GM10266 (cell line): ENCODE measurements around the gene SERTAD3.
"Not testable (repeated sequence)": the region's sequence is repeated elsewhere in the genome, so short reads cannot be mapped to it uniquely, and the experiment has no call there.

Source experiments
- DNase-seq: peaks from one replicate; pipeline ENCODE4 v3.0.0; 2012; ENCODE audit errors: extremely low spot score
- TF ChIP-seq, protein P1 (sequence below): IDR thresholded peaks from 2 replicates; pipeline ENCODE4 v1.5.1; 2012; ENCODE audit warnings: mild to moderate bottlenecking, low read depth; ENCODE audit not compliant: control insufficient read depth, insufficient read depth; ENCODE audit errors: missing control alignments

SERTAD3 gene

DNA sequence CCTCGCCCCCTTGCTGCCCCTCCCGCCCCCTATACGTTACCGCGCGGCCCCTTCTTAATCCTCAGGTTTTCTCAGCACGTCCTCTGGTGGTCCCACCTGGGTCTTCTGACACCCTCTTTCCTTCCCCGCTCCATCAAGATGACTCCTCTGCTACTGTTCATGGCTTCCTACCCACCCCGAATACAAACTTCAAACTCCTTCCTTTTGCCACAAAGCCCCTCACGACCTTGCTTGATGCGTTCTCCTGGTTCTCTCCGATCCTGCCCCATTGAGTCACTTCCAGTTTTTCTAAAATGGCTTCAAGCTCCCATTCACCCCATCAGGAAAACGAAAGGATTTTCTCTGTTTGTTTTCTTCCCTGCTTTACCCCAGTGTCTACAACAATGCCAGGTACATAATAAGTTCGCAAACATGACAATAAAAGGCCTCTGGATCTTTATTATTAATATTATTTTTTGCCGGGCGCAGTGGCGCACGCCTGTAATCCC, 734 bp upstream of the SERTAD3 start:
- DNase-seq = no peak
- TF ChIP-seq, protein P1, sequence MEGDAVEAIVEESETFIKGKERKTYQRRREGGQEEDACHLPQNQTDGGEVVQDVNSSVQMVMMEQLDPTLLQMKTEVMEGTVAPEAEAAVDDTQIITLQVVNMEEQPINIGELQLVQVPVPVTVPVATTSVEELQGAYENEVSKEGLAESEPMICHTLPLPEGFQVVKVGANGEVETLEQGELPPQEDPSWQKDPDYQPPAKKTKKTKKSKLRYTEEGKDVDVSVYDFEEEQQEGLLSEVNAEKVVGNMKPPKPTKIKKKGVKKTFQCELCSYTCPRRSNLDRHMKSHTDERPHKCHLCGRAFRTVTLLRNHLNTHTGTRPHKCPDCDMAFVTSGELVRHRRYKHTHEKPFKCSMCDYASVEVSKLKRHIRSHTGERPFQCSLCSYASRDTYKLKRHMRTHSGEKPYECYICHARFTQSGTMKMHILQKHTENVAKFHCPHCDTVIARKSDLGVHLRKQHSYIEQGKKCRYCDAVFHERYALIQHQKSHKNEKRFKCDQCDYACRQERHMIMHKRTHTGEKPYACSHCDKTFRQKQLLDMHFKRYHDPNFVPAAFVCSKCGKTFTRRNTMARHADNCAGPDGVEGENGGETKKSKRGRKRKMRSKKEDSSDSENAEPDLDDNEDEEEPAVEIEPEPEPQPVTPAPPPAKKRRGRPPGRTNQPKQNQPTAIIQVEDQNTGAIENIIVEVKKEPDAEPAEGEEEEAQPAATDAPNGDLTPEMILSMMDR = peak; percentile 63

DNA sequence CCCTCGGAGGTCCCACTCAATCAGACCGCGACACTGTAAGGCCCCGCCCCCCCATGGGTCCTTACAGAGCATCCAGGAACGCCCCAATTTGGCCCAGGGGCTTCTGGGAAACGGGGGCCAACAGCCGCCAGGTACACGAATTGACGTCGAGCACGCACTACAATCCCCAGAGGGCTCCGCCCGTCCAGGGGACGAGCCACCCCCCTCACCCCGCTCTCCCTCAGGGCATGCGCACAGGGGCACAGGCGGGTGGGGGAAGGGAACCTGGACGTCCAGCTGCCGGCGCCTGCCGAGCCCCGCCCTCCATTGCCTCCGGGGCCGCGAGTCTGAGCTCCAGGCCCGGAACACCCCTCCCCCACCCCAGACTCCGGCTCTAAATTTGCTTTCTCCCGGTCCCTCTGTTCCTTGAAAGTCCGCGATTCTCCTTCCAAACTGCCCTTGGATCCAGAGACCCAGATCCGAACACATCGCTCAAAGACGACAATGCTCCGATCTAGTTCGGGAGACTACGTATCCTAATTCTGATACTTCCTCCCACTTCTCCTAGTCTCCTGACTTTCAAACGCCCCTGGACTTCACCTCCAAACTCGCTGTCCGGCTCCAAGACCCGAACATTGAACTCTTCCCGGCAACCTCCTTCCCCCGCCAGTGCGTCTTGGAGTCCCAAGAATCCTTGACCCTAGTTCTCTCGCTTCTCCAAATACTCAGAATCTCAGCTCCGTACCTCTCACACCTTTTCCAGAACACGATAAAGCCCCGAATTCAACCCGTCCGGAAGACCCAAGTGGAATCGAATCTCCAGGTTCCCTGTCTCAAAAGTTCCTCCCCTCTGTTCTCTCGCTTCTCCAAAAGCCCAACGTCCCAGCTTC, 770 bp downstream of the SERTAD3 start:
- TF ChIP-seq, protein P1 = no peak

DNA sequence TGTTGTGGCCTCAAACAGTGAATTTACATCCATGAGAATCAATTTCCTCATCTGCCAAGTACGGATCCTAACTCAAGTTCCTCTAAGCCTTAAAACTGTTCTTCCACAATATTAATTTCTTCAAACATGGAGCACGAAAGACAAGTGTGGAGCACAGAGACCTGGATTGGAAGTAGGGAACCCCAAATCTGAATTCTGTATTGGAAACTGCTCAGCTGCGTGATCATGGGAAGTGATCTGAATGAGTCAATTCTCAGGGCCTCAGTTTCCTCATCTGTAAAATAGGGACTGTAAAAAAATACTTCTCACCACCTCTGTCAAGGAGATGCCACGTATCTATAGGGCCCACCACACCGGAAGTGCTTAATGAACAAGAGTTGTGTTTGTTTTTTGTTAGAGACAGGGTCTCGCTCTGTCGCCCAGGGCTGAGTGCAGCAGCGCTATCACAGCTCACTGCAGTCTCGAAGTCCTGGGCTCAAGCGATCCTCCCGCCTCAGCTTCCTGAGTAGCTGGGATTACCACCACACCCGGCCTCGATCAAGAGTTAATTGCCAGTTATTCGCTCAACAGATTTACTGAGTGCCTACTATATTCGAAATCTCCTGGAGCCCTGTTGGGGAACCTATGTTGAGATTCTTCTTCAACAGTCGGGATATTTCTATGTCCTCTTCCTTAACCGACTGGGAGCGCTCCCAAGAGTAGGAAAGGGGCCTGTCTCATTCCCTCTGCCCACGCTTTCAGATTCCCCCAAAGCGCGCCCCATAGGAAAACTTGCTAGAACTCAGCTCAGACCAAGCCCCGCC, 1.6 kb downstream of the SERTAD3 start:
- DNase-seq = no peak
- TF ChIP-seq, protein P1 = no peak

More for the DNA sequence above, 770 bp downstream of the SERTAD3 start:
- DNase-seq = peak; percentile 99

DNA sequence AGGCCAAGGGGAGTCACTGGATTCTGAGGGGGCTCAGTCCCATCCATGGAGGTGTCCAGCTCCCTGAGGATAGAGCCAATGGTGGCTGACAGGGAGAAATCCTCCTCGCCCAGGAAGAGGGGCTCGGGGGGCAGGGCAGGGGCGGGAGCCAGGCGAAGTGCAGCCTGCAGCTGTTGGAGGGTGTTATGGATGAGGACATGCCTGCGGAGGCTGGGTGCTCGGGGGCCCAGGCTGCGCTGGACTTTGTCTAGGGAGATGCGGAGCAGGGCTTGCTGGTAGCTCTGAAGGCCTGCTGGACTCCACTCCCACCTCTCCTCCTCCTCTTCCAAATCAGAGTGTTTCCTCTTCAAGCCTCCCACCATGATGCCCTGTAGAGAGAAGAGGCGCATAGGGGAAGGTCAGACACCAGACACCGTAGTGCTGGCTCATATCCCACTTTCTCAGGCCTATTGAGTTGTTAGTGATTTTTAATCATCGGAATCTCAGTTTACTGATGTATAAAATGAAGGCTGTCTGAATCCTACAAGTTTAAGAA, 2.3 kb downstream of the SERTAD3 start:
- TF ChIP-seq, protein P1 = no peak

DNA sequence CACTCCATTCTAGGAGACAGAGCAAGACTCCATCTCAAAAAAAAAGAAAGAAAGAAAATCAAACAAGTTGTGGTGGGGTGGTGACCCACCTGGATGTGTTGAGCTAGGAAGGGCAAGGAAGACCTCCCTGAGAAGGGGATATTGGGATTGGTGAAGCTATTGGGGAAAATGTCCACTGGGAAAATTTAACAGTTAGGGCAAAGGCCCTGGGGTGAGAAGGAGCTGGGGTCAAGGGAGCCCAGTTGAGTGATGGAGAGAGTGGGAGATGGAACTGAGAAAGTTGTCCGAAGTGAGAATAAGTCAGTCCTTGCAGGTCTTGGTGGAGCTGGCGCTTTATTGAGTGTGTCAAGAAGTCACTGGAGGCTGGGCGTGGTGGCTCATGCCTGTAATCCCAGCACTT, 5.9 kb downstream of the SERTAD3 start:
- TF ChIP-seq, protein P1 = no peak
- DNase-seq = no peak

More for the DNA sequence above, 2.3 kb downstream of the SERTAD3 start:
- no peak for DNase-seq

DNA sequence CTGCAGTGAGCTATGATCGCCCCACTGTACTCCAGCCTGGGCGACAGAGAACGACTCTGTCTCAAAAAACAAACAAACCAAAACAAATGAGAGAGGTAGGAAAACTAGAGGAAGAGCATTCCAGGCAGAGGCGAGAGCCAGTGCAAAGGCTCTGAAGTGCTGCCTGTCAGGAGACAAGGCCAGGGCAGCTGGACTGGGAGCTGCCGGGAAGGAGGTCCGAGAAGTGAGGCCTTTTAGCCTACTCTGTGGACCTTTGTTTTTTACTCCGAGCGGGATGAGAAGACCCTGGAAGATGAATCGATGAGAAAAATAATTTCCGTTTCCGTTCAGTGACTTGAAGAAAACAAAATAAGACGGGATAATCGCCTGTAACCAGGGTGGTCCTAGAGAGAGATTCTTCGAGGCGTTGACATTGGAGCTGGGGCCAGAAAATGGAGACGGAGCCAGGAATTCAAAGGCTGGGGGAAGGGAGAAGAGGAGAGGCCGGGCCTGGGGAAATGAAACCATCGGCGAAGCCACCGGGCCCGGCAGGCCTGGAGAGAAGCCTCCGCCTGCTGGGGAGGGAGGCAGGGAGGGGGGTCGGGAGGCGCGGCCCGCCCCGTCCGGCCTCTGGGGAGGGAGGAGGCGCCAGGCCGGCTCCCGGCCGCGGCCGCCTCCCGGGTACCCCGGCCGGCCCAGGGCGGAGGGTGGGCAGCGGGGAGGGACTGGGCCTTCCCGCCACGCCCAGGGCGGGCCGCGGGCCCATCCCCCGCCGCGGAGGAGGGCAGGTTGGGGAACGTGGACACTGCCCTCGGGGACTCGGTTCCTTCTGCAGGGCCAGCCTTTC, 10.5 kb downstream of the SERTAD3 start:
- TF ChIP-seq, protein P1 = no peak
- DNase-seq = peak; percentile 89

DNA sequence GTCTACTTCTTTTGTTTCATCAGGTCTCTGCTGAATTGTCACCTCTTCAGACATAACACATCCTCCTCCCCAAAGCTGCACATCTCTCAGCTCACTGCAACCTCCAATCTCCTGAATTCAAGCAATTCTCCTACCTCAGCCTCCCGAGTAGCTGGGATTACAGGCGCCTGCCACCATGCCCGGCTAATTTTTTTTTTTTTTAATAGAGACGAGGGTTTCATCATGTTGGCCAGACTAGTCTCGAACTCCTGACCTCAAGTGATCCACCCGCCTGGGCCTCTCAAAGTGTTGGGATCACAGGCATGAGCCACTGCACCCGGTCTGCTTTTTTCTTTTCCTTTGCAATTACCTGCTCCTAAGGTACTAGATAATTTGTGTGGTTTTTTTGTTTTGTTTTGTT, 11.4 kb downstream of the SERTAD3 start:
- DNase-seq = not testable (repeated sequence)
